Measurements from ENCODE around the gene TMEM121.

Gene TMEM121

DNA sequence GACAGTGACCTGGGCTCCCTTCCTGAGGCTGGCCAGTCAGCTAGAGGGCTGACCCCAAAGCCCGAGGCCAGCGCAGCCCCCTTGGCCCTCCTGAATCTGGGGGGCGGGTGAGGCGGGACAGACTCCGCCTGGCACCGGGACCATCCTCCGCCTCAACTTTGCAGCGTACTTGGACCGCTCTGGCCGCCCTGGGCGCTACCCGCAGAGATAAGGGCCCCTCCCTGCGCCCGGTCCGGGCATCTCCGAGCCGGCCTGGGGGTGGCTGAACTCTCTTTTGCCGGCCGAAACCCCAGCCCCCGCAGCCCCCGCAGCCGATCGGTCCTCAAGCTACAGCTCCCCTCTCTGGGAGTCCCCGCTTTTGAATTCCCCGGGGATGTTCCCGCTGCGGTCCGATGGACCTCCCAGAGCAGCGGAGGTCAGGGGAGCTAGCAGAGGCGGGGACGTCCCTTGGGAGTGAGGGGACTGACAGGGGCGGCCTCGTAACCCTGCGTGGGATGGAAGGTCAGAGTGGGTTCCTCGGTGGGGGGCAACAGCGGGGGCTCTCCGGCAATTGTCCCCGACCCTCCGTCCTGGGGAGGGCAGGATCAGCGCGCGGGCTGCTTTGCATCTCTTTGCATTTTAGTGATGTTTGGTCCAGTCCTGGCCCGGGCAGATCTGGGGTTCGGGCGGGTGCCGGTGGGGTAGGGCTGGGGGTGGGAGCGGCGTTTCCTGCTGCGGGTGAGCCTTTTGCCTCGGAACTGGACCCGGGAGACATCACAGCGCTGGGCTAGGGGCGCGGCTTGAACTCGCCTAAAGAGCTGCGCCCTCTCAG, 40.0 kb upstream of the TMEM121 start, which contains the start of gene CRIP1:
Gene CRIP1 (plus strand): TSS at position 724 of the 811 bp plus-strand sequence. CDS start 374 bp downstream, outside the sequence.
- TF ChIP-seq TAF1 (IDR thresholded peaks at IDR 0.05; ENCODE audit: borderline replicate concordance, insufficient read depth, low read length) (no peak), FOXP2 (optimal IDR thresholded peaks at IDR 0.05; ENCODE audit: borderline replicate concordance, extremely low read depth, extremely low read length, insufficient read depth) (no peak), POLR2AphosphoS5 (IDR thresholded peaks at IDR 0.05; ENCODE audit: low read depth, low read length) (no peak), SIN3A (IDR thresholded peaks at IDR 0.05; ENCODE audit: borderline replicate concordance, insufficient read depth, low read length) (no peak)
- TF ChIP-seq, protein P1, sequence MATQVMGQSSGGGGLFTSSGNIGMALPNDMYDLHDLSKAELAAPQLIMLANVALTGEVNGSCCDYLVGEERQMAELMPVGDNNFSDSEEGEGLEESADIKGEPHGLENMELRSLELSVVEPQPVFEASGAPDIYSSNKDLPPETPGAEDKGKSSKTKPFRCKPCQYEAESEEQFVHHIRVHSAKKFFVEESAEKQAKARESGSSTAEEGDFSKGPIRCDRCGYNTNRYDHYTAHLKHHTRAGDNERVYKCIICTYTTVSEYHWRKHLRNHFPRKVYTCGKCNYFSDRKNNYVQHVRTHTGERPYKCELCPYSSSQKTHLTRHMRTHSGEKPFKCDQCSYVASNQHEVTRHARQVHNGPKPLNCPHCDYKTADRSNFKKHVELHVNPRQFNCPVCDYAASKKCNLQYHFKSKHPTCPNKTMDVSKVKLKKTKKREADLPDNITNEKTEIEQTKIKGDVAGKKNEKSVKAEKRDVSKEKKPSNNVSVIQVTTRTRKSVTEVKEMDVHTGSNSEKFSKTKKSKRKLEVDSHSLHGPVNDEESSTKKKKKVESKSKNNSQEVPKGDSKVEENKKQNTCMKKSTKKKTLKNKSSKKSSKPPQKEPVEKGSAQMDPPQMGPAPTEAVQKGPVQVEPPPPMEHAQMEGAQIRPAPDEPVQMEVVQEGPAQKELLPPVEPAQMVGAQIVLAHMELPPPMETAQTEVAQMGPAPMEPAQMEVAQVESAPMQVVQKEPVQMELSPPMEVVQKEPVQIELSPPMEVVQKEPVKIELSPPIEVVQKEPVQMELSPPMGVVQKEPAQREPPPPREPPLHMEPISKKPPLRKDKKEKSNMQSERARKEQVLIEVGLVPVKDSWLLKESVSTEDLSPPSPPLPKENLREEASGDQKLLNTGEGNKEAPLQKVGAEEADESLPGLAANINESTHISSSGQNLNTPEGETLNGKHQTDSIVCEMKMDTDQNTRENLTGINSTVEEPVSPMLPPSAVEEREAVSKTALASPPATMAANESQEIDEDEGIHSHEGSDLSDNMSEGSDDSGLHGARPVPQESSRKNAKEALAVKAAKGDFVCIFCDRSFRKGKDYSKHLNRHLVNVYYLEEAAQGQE (IDR thresholded peaks at IDR 0.05; ENCODE audit: insufficient read depth in 1 of 2, low read depth in 2 of 2, low read length in 2 of 2) = no peak

DNA sequence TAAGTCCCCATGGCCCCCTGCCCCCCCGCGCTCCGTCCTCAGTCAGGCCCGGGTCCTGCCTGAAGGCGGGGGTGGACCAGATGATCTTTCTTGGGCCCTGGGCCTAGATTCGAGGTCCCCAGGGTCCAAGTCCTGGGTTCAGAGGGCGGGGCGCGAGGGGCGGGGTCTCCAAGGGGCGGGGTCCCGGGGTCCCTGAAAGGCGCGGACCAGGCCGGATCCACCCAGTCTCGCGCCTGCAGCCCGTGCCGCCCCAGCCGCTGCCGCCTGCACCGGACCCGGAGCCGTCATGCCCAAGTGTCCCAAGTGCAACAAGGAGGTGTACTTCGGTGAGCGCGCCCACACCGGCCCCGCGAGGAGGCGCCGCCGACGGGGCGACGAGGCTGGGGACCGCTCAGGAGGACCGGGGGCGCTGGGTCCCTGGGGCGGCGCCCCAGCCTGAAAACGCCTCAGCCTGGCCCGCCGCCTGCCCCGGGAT, 39.4 kb upstream of the TMEM121 start:
- TF ChIP-seq, protein P1 (IDR thresholded peaks at IDR 0.05; ENCODE audit: insufficient read depth in 1 of 2, low read depth in 2 of 2, low read length in 2 of 2) = no peak
- TF ChIP-seq FOXP2 (optimal IDR thresholded peaks at IDR 0.05; ENCODE audit: borderline replicate concordance, extremely low read depth, extremely low read length, insufficient read depth) = no peak
- TF ChIP-seq SIN3A (IDR thresholded peaks at IDR 0.05; ENCODE audit: borderline replicate concordance, insufficient read depth, low read length) = no peak
- TF ChIP-seq TAF1 (IDR thresholded peaks at IDR 0.05; ENCODE audit: borderline replicate concordance, insufficient read depth, low read length) = no peak
- no peak for TF ChIP-seq POLR2AphosphoS5 (IDR thresholded peaks at IDR 0.05; ENCODE audit: low read depth, low read length)

DNA sequence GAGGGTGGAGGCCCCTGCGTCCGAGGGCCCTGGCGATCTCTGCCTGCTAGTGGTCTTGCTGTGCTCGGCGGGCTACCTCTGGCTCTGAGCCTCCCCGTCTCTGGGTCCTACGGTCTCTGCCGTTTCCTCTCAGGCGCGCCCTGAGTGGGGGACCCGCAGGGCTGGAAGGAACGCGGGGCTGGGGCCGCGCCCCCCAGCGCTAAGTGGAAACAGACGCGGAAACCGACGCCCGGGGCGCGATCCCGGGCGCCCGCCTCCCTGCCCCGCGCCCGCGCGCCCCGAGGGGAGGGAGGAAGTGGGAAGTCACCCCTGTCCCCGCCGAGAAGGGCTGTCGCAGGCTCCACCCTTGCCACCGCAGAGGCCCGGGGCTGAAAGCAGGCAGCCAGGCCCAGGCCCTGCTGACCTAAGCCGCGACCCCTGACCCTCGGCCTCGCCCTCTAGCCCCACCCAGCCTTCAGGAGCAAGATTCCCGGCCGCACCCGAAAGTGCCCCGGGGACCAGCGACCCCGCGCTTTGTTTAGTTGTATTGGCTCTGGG, 38.9 kb upstream of the TMEM121 start:
- TF ChIP-seq FOXP2 (optimal IDR thresholded peaks at IDR 0.05; ENCODE audit: borderline replicate concordance, extremely low read depth, extremely low read length, insufficient read depth) (no peak), POLR2AphosphoS5 (IDR thresholded peaks at IDR 0.05; ENCODE audit: low read depth, low read length) (no peak), TAF1 (IDR thresholded peaks at IDR 0.05; ENCODE audit: borderline replicate concordance, insufficient read depth, low read length) (no peak)
- TF ChIP-seq, protein P1 (IDR thresholded peaks at IDR 0.05; ENCODE audit: insufficient read depth in 1 of 2, low read depth in 2 of 2, low read length in 2 of 2) = no peak

DNA sequence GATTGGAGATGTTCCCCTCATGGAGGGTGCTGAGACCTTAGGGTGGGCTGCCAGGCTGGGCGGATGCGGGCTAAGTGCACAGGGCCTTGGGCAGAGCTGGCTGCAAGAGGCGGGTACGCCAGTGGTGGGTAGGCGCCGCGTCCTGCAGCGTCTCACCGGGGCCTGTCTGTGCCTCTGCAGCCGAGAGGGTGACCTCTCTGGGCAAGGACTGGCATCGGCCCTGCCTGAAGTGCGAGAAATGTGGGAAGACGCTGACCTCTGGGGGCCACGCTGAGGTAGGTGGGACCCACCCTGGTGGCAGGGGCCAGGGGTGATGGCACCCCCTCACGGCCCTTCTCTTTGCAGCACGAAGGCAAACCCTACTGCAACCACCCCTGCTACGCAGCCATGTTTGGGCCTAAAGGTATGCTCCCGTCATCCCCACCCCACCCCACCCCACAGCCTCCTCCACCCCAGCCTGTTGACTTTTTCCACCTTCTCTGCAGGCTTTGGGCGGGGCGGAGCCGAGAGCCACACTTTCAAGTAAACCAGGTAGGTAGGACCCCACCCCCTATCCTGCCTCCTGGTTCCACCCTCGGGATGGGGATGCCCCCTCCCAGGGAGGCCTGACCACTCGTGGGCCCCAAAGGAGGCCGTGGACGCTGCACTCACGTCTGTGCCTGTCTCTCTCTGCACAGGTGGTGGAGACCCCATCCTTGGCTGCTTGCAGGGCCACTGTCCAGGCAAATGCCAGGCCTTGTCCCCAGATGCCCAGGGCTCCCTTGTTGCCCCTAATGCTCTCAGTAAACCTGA, 38.2 kb upstream of the TMEM121 start:
- TF ChIP-seq TAF1 (IDR thresholded peaks at IDR 0.05; ENCODE audit: borderline replicate concordance, insufficient read depth, low read length) (no peak), FOXP2 (optimal IDR thresholded peaks at IDR 0.05; ENCODE audit: borderline replicate concordance, extremely low read depth, extremely low read length, insufficient read depth) (no peak), SIN3A (IDR thresholded peaks at IDR 0.05; ENCODE audit: borderline replicate concordance, insufficient read depth, low read length) (no peak), POLR2AphosphoS5 (IDR thresholded peaks at IDR 0.05; ENCODE audit: low read depth, low read length) (no peak)
- TF ChIP-seq, protein P1 (IDR thresholded peaks at IDR 0.05; ENCODE audit: insufficient read depth in 1 of 2, low read depth in 2 of 2, low read length in 2 of 2) = no peak

Data from PFSK-1 (cell line).